HEK293 (cell line): Measurements from ENCODE around the gene PLPPR2.
A peak's percentile ranks its signal among the peaks of the same experiment; 100 is the strongest.

Experiments used
- ATF2 ChIP-seq: fragments of 450-650 bp; formaldehyde crosslinking; IDR thresholded peaks from 2 replicates; pipeline ENCODE4 v1.5.1; 2016; ENCODE audit warnings: missing biosample characterization, missing genetic modification characterization, low read depth
- CTCF ChIP-seq: fragments of 450-650 bp; formaldehyde crosslinking; IDR thresholded peaks from 2 replicates; pipeline ENCODE4 v1.5.1; 2016; ENCODE audit warnings: missing biosample characterization, missing genetic modification characterization
- GLIS1 ChIP-seq: fragments of 450-650 bp; formaldehyde crosslinking; IDR thresholded peaks from 2 replicates; pipeline ENCODE4 v1.5.1; 2016; ENCODE audit warnings: missing biosample characterization, missing genetic modification characterization
- HOXA7 ChIP-seq: sonication (generic); formaldehyde crosslinking; IDR thresholded peaks from 2 replicates; pipeline ENCODE4 v1.8.1; 2022; ENCODE audit warnings: missing genetic modification reagents, borderline replicate concordance
- KLF7 ChIP-seq: fragments of 450-650 bp; formaldehyde crosslinking; IDR thresholded peaks from 2 replicates; pipeline ENCODE4 v1.5.1; 2016; ENCODE audit warnings: missing biosample characterization, missing genetic modification characterization, borderline replicate concordance
- PATZ1 ChIP-seq: fragments of 450-650 bp; formaldehyde crosslinking; IDR thresholded peaks from 2 replicates; pipeline ENCODE4 v1.5.1; 2016; ENCODE audit warnings: missing biosample characterization, missing genetic modification characterization
- SCRT2 ChIP-seq: fragments of 450-650 bp; formaldehyde crosslinking; IDR thresholded peaks from 2 replicates; pipeline ENCODE4 v1.5.1; 2016; ENCODE audit warnings: missing biosample characterization, missing genetic modification characterization
- TSHZ1 ChIP-seq: fragments of 450-650 bp; formaldehyde crosslinking; IDR thresholded peaks from 2 replicates; pipeline ENCODE4 v1.5.1; 2016; ENCODE audit warnings: missing biosample characterization, missing genetic modification characterization, borderline replicate concordance
- ZBTB26 ChIP-seq: fragments of 450-650 bp; formaldehyde crosslinking; optimal IDR thresholded peaks from 2 replicates; pipeline ENCODE3; 2016; ENCODE audit warnings: missing biosample characterization, mild to moderate bottlenecking, missing genetic modification characterization
- ZFP37 ChIP-seq: fragments of 450-650 bp; formaldehyde crosslinking; IDR thresholded peaks from 2 replicates; pipeline ENCODE4 v1.5.1; 2016; ENCODE audit warnings: missing biosample characterization, missing genetic modification characterization
- ZFP69B ChIP-seq: fragments of 450-650 bp; formaldehyde crosslinking; IDR thresholded peaks from 2 replicates; pipeline ENCODE4 v1.5.1; 2016; ENCODE audit warnings: missing biosample characterization, missing genetic modification characterization
- ZNF175 ChIP-seq: fragments of 450-650 bp; formaldehyde crosslinking; IDR thresholded peaks from 2 replicates; pipeline ENCODE4 v1.5.1; 2016; ENCODE audit warnings: missing biosample characterization, missing genetic modification characterization
- ZNF214 ChIP-seq: fragments of 450-650 bp; formaldehyde crosslinking; IDR thresholded peaks from 2 replicates; pipeline ENCODE4 v1.5.1; 2017; ENCODE audit warnings: missing biosample characterization, mild to moderate bottlenecking, missing genetic modification characterization, borderline replicate concordance
- ZNF311 ChIP-seq: fragments of 450-650 bp; formaldehyde crosslinking; IDR thresholded peaks from 2 replicates; pipeline ENCODE4 v1.5.1; 2017; ENCODE audit warnings: missing biosample characterization, missing genetic modification characterization, borderline replicate concordance
- ZNF362 ChIP-seq: fragments of 450-650 bp; formaldehyde crosslinking; IDR thresholded peaks from 2 replicates; pipeline ENCODE4 v1.5.1; 2016; ENCODE audit warnings: missing biosample characterization, missing genetic modification characterization
- ZNF416 ChIP-seq: fragments of 450-650 bp; formaldehyde crosslinking; IDR thresholded peaks from 2 replicates; pipeline ENCODE4 v1.5.1; 2016; ENCODE audit warnings: missing biosample characterization, missing genetic modification characterization
- ZNF585B ChIP-seq: fragments of 450-650 bp; formaldehyde crosslinking; IDR thresholded peaks from 2 replicates; pipeline ENCODE4 v1.5.1; 2016; ENCODE audit warnings: missing biosample characterization, missing genetic modification characterization
- ZNF624 ChIP-seq: fragments of 450-650 bp; formaldehyde crosslinking; IDR thresholded peaks from 2 replicates; pipeline ENCODE4 v1.5.1; 2017; ENCODE audit warnings: missing biosample characterization, missing genetic modification characterization
- ZNF629 ChIP-seq: fragments of 450-650 bp; formaldehyde crosslinking; IDR thresholded peaks from 2 replicates; pipeline ENCODE4 v1.5.1; 2017; ENCODE audit warnings: missing biosample characterization, missing genetic modification characterization
- ZNF658 ChIP-seq: fragments of 450-650 bp; formaldehyde crosslinking; IDR thresholded peaks from 2 replicates; pipeline ENCODE4; 2016; ENCODE audit warnings: missing biosample characterization, missing genetic modification characterization
- ZNF704 ChIP-seq: fragments of 450-650 bp; formaldehyde crosslinking; IDR thresholded peaks from 2 replicates; pipeline ENCODE4 v1.5.1; 2016; ENCODE audit warnings: missing biosample characterization, missing genetic modification characterization
- ZNF76 ChIP-seq: fragments of 450-650 bp; formaldehyde crosslinking; IDR thresholded peaks from 2 replicates; pipeline ENCODE4; 2016; ENCODE audit warnings: low read depth, missing biosample characterization, missing genetic modification characterization, borderline replicate concordance
- ZNF777 ChIP-seq: fragments of 450-650 bp; formaldehyde crosslinking; IDR thresholded peaks from 2 replicates; pipeline ENCODE4 v1.5.1; 2017; ENCODE audit warnings: missing biosample characterization, missing genetic modification characterization, borderline replicate concordance
- ZNF837 ChIP-seq: fragments of 450-650 bp; formaldehyde crosslinking; IDR thresholded peaks from 2 replicates; pipeline ENCODE4 v1.5.1; 2016; ENCODE audit warnings: missing biosample characterization, missing genetic modification characterization
- ZNF843 ChIP-seq: fragments of 450-650 bp; formaldehyde crosslinking; IDR thresholded peaks from 2 replicates; pipeline ENCODE4 v1.5.1; 2016; ENCODE audit warnings: missing biosample characterization, missing genetic modification characterization
- ZSCAN16 ChIP-seq: fragments of 450-650 bp; formaldehyde crosslinking; IDR thresholded peaks from 2 replicates; pipeline ENCODE4 v1.5.1; 2016; ENCODE audit warnings: missing biosample characterization, missing genetic modification characterization
- ZXDB ChIP-seq: fragments of 450-650 bp; formaldehyde crosslinking; IDR thresholded peaks from 2 replicates; pipeline ENCODE4 v1.5.1; 2016; ENCODE audit warnings: missing biosample characterization, missing genetic modification characterization

The PLPPR2 gene

GRCh38 chr19:11380653-11381537, 25.7 kb downstream of the PLPPR2 start (continued):
- TF ChIP-seq ZFP37 (tag by site-specific recombination) (peak; percentile 44; the same call in 1 of the 2 replicates), ZFP69B (tag by site-specific recombination) (peak; percentile 31; the same call in 1 of the 2 replicates), ZNF585B (tag by site-specific recombination) (no peak), ZNF837 (tag by site-specific recombination) (no peak), HOXA7 (CRISPR knock-in tag) (no peak), ZNF362 (tag by site-specific recombination) (no peak), ZNF624 (no peak), KLF7 (tag by site-specific recombination) (no peak), ZNF175 (tag by site-specific recombination) (no peak), ZSCAN16 (tag by site-specific recombination) (no peak), CTCF (tag by site-specific recombination) (peak; percentile 97), ZNF76 (tag by site-specific recombination) (no peak), ZNF214 (no peak), SCRT2 (tag by site-specific recombination) (no peak; the same call in 1 of the 2 replicates), ZNF777 (tag by site-specific recombination) (no peak), TSHZ1 (tag by site-specific recombination) (no peak; the same call in 1 of the 2 replicates), ZXDB (tag by site-specific recombination) (no peak), ZNF704 (tag by site-specific recombination) (no peak), ZNF416 (tag by site-specific recombination) (no peak), GLIS1 (tag by site-specific recombination) (peak; percentile 42; the same call in 1 of the 2 replicates), ZBTB26 (peak; percentile 41), ATF2 (tag by site-specific recombination) (no peak), ZNF629 (tag by site-specific recombination) (no peak), ZNF843 (tag by site-specific recombination) (no peak), ZNF658 (tag by site-specific recombination) (no peak), PATZ1 (tag by site-specific recombination) (peak; percentile 44; the same call in 1 of the 2 replicates), ZNF311 (tag by site-specific recombination) (no peak)
